G401.6 (cell line): ENCODE results near the gene ART1.
"Not testable (repeated sequence)": the region's sequence is repeated elsewhere in the genome, so short reads cannot be mapped to it uniquely, and the experiment has no call there.

Source experiments
- FAIRE-seq: peaks from 2 replicates; lab custom pipeline; 2012; peaks lifted over from hg19 to GRCh38; lab: Jason Lieb, UNC

The ART1 gene

GRCh38 chr11:3644817-3645235 is at the start of gene ART1:
Gene ART1 (plus strand): TSS chr11:3645128. CDS start chr11:3659214, 14,086 bp downstream.
- FAIRE-seq = no peak

GRCh38 chr11:3597743-3598142 is 47.2 kb upstream of the ART1 start:
- FAIRE-seq = not testable (repeated sequence)

- not testable (repeated sequence) for FAIRE-seq
Observed at GRCh38 chr11:3600201-3600600, 44.7 kb upstream of the ART1 start.

GRCh38 chr11:3604167-3604566 is 40.8 kb upstream of the ART1 start:
- no peak for FAIRE-seq

GRCh38 chr11:3605283-3605662 is 39.7 kb upstream of the ART1 start:
- no peak for FAIRE-seq

- FAIRE-seq = no peak
Observed at GRCh38 chr11:3605771-3606203, 39.1 kb upstream of the ART1 start.

- peak; percentile 94 for FAIRE-seq
Observed at GRCh38 chr11:3609416-3610265, 35.3 kb upstream of the ART1 start.

GRCh38 chr11:3610846-3611245 is 34.1 kb upstream of the ART1 start:
- FAIRE-seq = no peak

- no peak for FAIRE-seq
Observed at GRCh38 chr11:3611976-3612678, 32.8 kb upstream of the ART1 start.

- FAIRE-seq = no peak
Observed at GRCh38 chr11:3613998-3614741, 30.8 kb upstream of the ART1 start.

GRCh38 chr11:3614742-3615171 is 30.2 kb upstream of the ART1 start:
- no peak for FAIRE-seq

- no peak for FAIRE-seq
Observed at GRCh38 chr11:3615998-3616397, 28.9 kb upstream of the ART1 start.

GRCh38 chr11:3616721-3617460 is 28.0 kb upstream of the ART1 start:
- no peak for FAIRE-seq

- no peak for FAIRE-seq
Observed at GRCh38 chr11:3617990-3618389, 26.9 kb upstream of the ART1 start.

- FAIRE-seq = no peak
Observed at GRCh38 chr11:3622521-3622920, 22.4 kb upstream of the ART1 start.

GRCh38 chr11:3623121-3623520 is 21.8 kb upstream of the ART1 start:
- no peak for FAIRE-seq

GRCh38 chr11:3623767-3624458 is 21.0 kb upstream of the ART1 start:
- FAIRE-seq = no peak

- no peak for FAIRE-seq
Observed at GRCh38 chr11:3626250-3626960, 18.5 kb upstream of the ART1 start.

- FAIRE-seq = no peak
Observed at GRCh38 chr11:3627291-3627690, 17.6 kb upstream of the ART1 start.

GRCh38 chr11:3631331-3631730 is 13.6 kb upstream of the ART1 start:
- no peak for FAIRE-seq
